Measurements from ENCODE around the gene SLC6A12. TPM values are rescaled to one million over a fixed set of nuclear protein-coding genes. Genes with fewer than 3 reads are reported as not detected.

Gene SLC6A12
- total and polyA plus RNA-seq, 10 donors = 0.35 to 3.1 (median 1.8) TPM

DNA sequence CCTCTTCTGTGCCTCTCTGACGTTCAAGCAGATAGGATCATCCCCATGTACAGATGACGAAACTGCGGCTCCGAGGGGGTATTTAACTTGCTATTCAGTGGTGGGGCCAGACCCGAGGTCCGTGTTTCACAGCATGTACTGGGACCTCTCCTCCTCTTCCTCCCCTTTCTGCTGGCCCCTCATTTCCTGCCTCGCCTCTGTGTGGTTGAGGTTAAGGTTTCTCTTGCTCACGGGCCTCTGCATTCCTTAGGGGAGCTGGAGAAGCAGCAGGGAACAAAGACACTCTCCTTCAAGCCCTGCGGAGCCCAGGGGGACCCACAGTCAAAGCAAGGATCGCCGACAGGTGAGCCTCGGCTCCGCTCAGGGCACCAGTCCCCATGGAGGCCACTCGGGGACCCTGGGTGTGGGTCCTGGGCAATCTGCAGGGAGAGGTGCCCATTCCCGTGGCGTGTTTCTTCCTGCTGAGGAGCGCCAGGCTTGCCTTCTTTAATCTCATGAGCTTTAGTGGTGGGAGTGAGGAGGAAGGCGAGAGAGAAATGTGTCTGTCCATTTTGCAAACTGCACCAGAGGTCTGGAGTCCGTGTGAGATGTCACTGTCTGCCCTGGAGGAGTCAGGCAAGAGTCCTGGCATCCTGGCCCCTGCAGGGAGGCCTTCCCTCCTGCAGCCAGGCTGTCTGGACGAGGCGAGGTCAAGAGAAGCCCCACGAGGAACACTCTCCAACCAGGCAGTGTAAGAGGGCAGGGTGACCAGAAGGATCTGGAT lies 45.0 kb downstream of the SLC6A12 start:
- no peaks in the 10 kb centered on the region for H3K9me3 ChIP-seq
- DNase-seq = no peak
- no peak overlapping the region for H3K4me3 ChIP-seq
- H3K4me1 ChIP-seq = peaks cover 0 to 15% (median 2%) of the 10 kb centered on the region in 6 donors
- intact Hi-C loops (cut with DNase I; ENCODE audit: low total_unique reads) = no loop called here
- H3K36me3 ChIP-seq = no peaks in the 10 kb centered on the region
- no peak overlapping the region for H3K27ac ChIP-seq
- H3K27me3 ChIP-seq (replicated peaks in 1 of 7) = peaks cover 0 to 38% (median 0%) of the 10 kb centered on the region in 7 donors
- TF ChIP-seq POLR2A (IDR thresholded peaks at IDR 0.05) (no peak), POLR2AphosphoS5 (IDR thresholded peaks at IDR 0.05) (no peak)
- TF ChIP-seq, protein P1, sequence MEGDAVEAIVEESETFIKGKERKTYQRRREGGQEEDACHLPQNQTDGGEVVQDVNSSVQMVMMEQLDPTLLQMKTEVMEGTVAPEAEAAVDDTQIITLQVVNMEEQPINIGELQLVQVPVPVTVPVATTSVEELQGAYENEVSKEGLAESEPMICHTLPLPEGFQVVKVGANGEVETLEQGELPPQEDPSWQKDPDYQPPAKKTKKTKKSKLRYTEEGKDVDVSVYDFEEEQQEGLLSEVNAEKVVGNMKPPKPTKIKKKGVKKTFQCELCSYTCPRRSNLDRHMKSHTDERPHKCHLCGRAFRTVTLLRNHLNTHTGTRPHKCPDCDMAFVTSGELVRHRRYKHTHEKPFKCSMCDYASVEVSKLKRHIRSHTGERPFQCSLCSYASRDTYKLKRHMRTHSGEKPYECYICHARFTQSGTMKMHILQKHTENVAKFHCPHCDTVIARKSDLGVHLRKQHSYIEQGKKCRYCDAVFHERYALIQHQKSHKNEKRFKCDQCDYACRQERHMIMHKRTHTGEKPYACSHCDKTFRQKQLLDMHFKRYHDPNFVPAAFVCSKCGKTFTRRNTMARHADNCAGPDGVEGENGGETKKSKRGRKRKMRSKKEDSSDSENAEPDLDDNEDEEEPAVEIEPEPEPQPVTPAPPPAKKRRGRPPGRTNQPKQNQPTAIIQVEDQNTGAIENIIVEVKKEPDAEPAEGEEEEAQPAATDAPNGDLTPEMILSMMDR (IDR thresholded peaks at IDR 0.05 in 8 of 11, conservative IDR thresholded peaks at IDR 0.05 in 3 of 11) = no peak
- WGBS, 5 donors = 43 to 52% (median 51%) methylated on average over 19 to 22 of the region's 22 CpGs

DNA sequence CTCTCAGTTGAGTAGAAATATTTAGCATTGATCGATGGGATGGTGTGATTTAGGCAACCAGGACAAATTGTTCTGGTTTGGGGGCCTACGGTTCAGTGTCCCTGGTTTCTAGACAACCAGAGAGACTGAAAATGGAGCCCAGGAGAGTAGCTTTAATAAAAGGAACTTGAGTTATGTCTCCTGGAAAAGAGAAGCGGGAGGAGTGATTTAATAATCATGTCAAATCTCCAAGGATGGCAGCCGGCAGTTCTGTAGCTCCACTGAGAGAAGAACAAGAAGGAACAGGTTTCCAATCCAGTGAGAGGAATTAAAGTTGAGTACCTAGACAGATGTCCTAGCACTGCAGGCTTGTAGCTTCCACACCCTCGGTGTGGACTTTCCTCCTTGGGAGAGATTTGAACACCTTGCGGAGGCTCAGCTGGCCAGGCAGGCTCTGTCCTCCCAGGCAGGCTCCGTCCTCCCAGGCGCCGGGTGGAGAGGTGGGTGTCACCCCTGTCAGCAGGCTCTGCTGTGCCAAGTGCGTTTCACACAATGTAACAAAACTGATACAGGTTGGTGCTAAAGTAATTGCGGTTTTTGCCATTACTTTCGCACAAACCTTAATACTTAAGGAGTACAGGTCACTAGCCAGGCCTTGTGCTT lies 45.9 kb downstream of the SLC6A12 start:
- intact Hi-C loops (cut with DNase I; ENCODE audit: low total_unique reads) = no loop called here
- Histone ChIP-seq H3K36me3 (no peaks in the 10 kb centered on the region), H3K27me3 (replicated peaks in 1 of 7) (peaks cover 0 to 37% (median 0%) of the 10 kb centered on the region in 7 donors), H3K27ac (no peak overlapping the region), H3K4me1 (peaks cover 0 to 12% (median 2%) of the 10 kb centered on the region in 6 donors), H3K4me3 (no peak overlapping the region), H3K9me3 (no peaks in the 10 kb centered on the region)
- 89 to 95% (median 91%) methylated on average over 10 to 12 of the region's 12 CpGs for WGBS, 5 donors
- DNase-seq = no peak
- TF ChIP-seq, protein P1 (IDR thresholded peaks at IDR 0.05 in 8 of 11, conservative IDR thresholded peaks at IDR 0.05 in 3 of 11) = no peak
- TF ChIP-seq POLR2AphosphoS5 (IDR thresholded peaks at IDR 0.05) (no peak), POLR2A (IDR thresholded peaks at IDR 0.05) (no peak)

DNA sequence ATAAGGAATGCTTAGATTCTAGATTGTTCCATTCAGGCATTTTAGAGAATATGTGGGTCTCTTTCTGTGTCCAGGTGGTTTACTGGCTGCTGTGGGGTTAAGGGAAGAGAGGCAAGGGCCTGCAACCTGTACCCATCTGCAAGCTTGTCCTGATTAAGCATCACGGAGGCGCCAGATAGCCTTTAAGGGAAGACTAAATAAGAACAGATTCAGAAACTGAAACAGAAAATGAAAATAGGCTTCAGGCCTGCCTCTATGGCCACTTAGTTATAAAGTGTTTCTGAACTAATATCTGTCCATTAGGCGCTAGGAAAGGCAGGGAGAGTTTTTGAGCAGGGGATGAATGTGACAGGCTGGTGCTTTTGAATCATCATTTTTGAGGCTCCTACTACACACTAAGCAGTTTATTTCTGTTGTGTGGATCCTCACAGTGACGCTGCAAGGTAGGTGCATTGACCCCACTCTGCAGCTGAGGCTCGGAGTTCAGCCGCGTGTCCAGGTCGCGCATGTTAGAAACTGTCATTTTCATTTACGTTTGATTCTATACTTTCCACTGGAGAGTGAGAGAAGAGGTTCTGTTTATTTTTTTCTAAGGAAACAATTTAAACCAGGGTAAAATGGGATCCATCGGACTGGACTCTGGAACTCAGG lies 47.4 kb downstream of the SLC6A12 start:
- no peaks in the 10 kb centered on the region for H3K9me3 ChIP-seq
- no peak for TF ChIP-seq POLR2AphosphoS5 (IDR thresholded peaks at IDR 0.05)
- no peak for TF ChIP-seq POLR2A (IDR thresholded peaks at IDR 0.05)
- TF ChIP-seq, protein P1 (IDR thresholded peaks at IDR 0.05 in 8 of 11, conservative IDR thresholded peaks at IDR 0.05 in 3 of 11) = no peak
- H3K4me3 ChIP-seq = no peak overlapping the region
- H3K36me3 ChIP-seq = no peaks in the 10 kb centered on the region
- peaks cover 0 to 22% (median 0%) of the 10 kb centered on the region in 7 donors for H3K27me3 ChIP-seq (replicated peaks in 1 of 7)
- no peak overlapping the region for H3K27ac ChIP-seq
- no peak for DNase-seq
- 77 to 88% (median 83%) methylated on average over 11 of the region's 11 CpGs for WGBS, 5 donors
- H3K4me1 ChIP-seq = peaks cover 0 to 3% (median 0%) of the 10 kb centered on the region in 6 donors
- intact Hi-C loops (cut with DNase I; ENCODE audit: low total_unique reads) = no loop called here

Data from spleen (tissue), 11 donors.